ENCODE data around the gene RABGEF1.
"Not testable (repeated sequence)": the region's sequence is repeated elsewhere in the genome, so short reads cannot be mapped to it uniquely, and the experiment has no call there.

Gene RABGEF1

GRCh38 chr7:66832531-66833351, 92.2 kb downstream of the RABGEF1 start:
- TF ChIP-seq GATA1 (IDR thresholded peaks at IDR 0.05; ENCODE audit: low read depth, low read length) = no peak
- no peak for TF ChIP-seq POLR2A (IDR thresholded peaks at IDR 0.05; ENCODE audit: low read length)
- no peak for DNase-seq

DNA sequence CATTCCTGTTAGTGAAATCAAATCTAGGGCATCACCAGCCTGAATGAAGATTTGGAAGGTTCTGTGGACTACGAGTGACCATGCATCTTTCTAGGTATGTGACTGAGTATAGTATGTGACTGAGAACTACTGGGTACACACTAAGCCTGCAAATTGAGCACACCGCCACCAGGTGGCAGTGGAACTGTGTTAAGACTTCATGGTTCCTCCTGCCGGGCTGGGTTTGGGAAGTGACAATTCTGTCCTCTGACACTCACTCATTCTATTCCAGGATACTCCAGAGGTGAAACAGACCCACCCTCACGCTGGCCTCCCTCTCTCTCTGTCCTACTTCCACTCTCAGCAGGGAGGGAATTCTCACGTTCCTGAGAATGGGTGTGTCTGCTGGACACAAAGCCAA, 96.5 kb downstream of the RABGEF1 start:
- no peak for TF ChIP-seq POLR2A (IDR thresholded peaks at IDR 0.05; ENCODE audit: low read length)
- no peak for TF ChIP-seq GATA1 (IDR thresholded peaks at IDR 0.05; ENCODE audit: low read depth, low read length)
- DNase-seq = peak; percentile 82 to 86

DNA sequence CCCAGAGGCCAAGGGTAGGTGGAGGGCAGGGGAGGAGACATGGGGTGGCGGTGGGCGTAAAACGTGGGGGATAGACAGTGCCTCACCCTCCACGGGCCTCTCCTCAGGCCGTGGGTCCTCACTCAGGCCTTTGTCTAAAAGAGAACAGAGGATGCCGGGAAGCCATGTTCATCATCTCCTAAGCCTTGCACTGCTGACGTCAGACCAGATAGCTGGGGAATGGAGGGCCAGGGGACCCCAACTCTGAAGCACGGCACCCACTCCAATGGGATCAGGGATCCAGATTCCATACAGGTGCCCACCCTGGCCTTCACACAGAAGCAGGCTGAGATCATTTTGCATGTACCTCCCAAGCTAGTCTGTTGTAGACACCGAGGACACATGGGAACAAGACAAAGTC, 97.1 kb downstream of the RABGEF1 start:
- no peak for TF ChIP-seq POLR2A (IDR thresholded peaks at IDR 0.05; ENCODE audit: low read length)
- TF ChIP-seq GATA1 (IDR thresholded peaks at IDR 0.05; ENCODE audit: low read depth, low read length) = no peak
- no peak for DNase-seq

- no peak for TF ChIP-seq POLR2A (IDR thresholded peaks at IDR 0.05; ENCODE audit: low read length)
- no peak for TF ChIP-seq GATA1 (IDR thresholded peaks at IDR 0.05; ENCODE audit: low read depth, low read length)
- DNase-seq = no peak
Measured at GRCh38 chr7:66839814-66840213, 99.3 kb downstream of the RABGEF1 start.

DNA sequence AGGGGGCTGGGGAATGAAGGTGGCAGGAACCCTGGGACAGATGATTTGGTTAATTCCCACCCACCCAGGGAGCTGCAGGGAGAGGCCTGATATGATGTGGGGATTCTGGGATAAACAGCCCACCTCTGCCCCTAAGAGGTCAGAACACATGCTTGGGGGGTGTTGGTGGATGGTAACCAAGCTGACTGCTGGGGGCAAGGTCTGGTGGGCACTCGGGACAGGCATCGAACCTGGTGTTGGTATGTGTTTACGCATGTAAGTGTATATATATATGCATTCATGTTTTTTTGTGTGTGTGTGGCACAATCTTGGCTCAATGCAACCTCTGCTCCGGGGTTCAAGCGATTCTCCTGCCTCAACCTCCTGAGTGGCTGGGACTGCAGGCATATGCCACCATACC, 99.8 kb downstream of the RABGEF1 start:
- DNase-seq = no peak
- TF ChIP-seq POLR2A (IDR thresholded peaks at IDR 0.05; ENCODE audit: low read length) = no peak
- no peak for TF ChIP-seq GATA1 (IDR thresholded peaks at IDR 0.05; ENCODE audit: low read depth, low read length)

DNA sequence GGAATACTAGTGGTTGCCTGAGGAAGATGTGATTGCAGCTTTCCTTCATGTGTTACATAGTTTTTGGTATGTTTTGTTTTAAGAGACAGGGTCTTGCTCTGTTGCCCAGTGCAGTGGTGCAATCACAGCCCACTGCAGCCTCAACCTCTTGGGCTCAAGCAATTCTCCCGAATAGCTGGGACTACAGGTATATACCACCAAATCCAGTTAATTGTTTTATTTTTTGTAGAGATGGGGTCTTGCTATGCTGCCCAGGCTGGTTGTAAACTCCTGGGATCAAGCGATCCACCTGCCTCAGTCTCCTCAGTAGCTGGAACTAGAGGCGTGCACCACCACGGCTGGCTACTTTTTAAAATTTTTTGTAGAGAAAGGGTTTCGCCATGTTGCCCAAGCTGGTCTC, 101.4 kb downstream of the RABGEF1 start:
- TF ChIP-seq GATA1 (IDR thresholded peaks at IDR 0.05; ENCODE audit: low read depth, low read length) (no peak), POLR2A (IDR thresholded peaks at IDR 0.05; ENCODE audit: low read length) (no peak)

DNA sequence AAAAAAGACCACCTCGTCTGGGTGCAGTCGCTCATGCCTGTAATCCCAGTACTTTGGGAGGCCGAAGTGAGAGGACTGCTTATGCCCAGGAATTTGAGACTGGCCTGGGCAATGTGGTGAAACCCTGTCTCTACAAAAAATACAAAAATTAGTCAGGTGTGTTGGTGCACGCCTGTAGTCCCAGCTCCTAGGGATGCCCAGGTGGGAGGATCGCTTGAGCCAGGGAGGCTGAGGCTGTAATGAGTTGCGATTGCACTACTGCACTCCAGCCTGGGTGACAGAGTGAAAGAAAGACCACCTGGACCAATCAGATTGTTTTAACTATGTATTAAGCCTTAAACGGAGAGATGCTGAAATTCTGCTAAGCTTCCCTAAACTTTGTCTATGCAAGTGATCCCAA, 103.0 kb downstream of the RABGEF1 start:
- not testable (repeated sequence) for DNase-seq

More for the DNA sequence above, 101.4 kb downstream of the RABGEF1 start:
- DNase-seq = no peak

GRCh38 chr7:66844552-66845378, 104.2 kb downstream of the RABGEF1 start:
- TF ChIP-seq GATA1 (IDR thresholded peaks at IDR 0.05; ENCODE audit: low read depth, low read length) (no peak), POLR2A (IDR thresholded peaks at IDR 0.05; ENCODE audit: low read length) (peak; percentile 99)
- peak; percentile 99 to 100 for DNase-seq

DNA sequence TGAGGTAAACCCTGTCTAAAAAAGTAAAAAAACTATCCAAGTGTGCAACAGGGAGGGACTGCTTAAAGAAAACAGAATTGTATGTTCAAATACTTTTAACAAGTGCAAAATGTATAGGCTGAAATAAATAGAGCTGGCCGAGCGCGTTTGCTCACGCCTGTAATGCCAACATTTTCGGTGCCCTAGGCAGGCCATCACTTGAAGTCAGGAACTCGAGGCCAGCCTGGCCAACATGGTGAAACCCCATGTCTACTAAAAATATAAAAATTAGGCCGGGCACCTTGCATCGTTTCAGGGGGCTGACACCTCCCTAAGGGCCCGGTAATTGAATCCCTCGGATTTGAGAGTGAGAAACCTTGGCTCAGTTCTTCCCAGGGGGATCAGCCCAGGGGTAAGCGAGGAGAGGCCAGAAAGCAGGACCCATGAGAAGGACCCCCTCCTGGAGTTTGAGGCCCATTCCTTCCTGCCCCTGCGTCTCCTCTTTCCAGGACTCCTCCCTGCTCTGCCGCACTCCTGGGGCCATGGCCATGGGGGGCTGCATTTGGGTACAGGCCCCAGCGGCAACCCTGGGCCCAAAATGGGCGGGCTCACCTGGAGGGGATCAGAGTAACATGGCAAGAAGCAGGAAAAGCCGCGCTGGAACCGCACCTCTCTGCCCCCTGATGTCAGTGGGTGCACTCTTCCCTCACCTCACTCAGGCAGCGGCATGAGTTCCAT, 105.0 kb downstream of the RABGEF1 start:
- DNase-seq = peak; percentile 54
- no peak for TF ChIP-seq POLR2A (IDR thresholded peaks at IDR 0.05; ENCODE audit: low read length)
- no peak for TF ChIP-seq GATA1 (IDR thresholded peaks at IDR 0.05; ENCODE audit: low read depth, low read length)

- DNase-seq = not testable (repeated sequence)
Measured at GRCh38 chr7:66846096-66846445, 105.5 kb downstream of the RABGEF1 start.

DNA sequence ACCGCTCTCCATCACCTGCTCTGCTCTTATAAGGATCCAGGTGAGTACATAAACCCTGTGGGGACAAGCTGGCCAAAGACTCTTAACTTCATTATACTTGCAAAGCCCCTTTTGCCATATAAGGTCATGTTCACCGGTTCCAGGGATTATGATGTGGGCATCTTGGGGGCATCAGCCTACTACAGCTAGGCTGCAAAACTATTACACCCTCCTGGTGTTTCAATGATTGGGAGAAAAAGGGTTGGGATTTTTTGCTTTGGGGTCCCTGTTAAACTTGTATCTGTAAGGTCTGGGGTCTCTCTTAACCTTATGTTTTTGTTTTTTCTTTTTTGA, 107.0 kb downstream of the RABGEF1 start:
- not testable (repeated sequence) for DNase-seq

DNA sequence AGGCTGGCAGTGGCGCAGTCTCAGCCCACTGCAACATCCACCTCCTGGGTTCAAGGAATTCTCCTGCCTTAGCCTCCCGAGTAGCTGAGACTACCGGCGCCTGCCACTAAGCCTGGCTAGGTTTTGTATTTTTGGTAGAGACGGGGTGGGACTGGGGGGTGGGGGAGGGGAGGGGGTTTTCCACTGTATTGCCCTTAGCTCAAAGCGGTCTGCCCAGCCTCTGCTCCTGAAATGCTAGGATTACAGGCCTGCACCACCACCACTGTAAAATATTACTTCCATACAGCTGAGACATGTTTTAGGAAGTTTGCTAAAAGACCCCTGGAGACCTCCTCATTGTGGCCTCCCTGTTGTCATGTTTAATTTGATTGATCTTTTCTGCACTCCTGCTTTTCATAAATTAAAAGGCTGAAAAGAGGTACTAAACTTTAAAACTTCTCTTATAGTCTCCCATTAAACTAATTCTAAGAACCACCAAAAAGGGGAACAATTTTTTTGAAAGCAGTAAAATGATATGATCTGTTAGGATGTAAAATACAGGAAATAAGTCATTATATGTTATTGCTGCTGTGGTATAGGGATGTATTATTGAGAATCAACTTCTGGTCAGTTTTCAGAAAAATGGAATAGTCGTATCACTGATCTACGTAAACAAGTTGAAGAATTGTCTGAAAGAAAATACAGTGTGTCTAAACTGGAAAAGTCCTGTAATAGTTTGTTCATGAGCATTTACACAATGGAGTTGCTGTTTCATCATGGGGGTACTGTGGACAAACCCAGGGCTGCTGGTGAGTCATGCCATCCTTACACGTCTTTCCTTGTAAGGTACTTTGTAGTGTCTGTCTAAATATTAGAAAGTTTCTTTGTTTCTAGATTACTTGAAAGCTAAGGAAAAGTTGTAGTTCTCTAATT, 107.6 kb downstream of the RABGEF1 start:
- no peak for TF ChIP-seq POLR2A (IDR thresholded peaks at IDR 0.05; ENCODE audit: low read length)
- TF ChIP-seq GATA1 (IDR thresholded peaks at IDR 0.05; ENCODE audit: low read depth, low read length) = no peak
- peak; percentile 34 to 57 for DNase-seq

GRCh38 chr7:66859339-66859738, 118.8 kb downstream of the RABGEF1 start:
- DNase-seq = no peak
- TF ChIP-seq POLR2A (IDR thresholded peaks at IDR 0.05; ENCODE audit: low read length) (no peak), GATA1 (IDR thresholded peaks at IDR 0.05; ENCODE audit: low read depth, low read length) (no peak)
